HG02623 (cell line): ENCODE data around the gene PERM1.
"Not testable (repeated sequence)": the region's sequence is repeated elsewhere in the genome, so short reads cannot be mapped to it uniquely, and the experiment has no call there.

Experiments used
- ATAC-seq: cut with Tn5 transposase; IDR thresholded peaks from one replicate; pipeline ENCODE4 v1.9.1; 2021; ENCODE audit warnings: moderate library complexity; ENCODE audit not compliant: unreplicated experiment

The PERM1 gene

GRCh38 chr1:981955-982558 lies at the start of gene PERM1:
TSS of gene PERM1 (minus strand) at chr1:982093. CDS start at chr1:981029, 1,064 bp downstream.
- no peak for ATAC-seq

GRCh38 chr1:1030867-1031658 lies 49.2 kb upstream of the PERM1 start:
- not testable (repeated sequence) for ATAC-seq

GRCh38 chr1:1027791-1028190 lies 45.9 kb upstream of the PERM1 start:
- ATAC-seq = no peak

GRCh38 chr1:1026599-1027413 lies 44.9 kb upstream of the PERM1 start:
- ATAC-seq = no peak

- no peak for ATAC-seq
Measured at GRCh38 chr1:1025730-1026129, 43.8 kb upstream of the PERM1 start.

- ATAC-seq = no peak
Measured at GRCh38 chr1:1024771-1025699, 43.1 kb upstream of the PERM1 start.

GRCh38 chr1:1024149-1024770 lies 42.4 kb upstream of the PERM1 start:
- ATAC-seq = no peak

GRCh38 chr1:1023700-1024099 lies 41.8 kb upstream of the PERM1 start:
- no peak for ATAC-seq

GRCh38 chr1:1022302-1023009 lies 40.6 kb upstream of the PERM1 start:
- ATAC-seq = no peak

GRCh38 chr1:1021920-1022259 lies 40.0 kb upstream of the PERM1 start:
- ATAC-seq = no peak

GRCh38 chr1:1021010-1021919 lies 39.4 kb upstream of the PERM1 start:
- no peak for ATAC-seq

GRCh38 chr1:1020415-1021009 lies 38.6 kb upstream of the PERM1 start:
- ATAC-seq = peak; percentile 13

GRCh38 chr1:1020000-1020404 lies 38.1 kb upstream of the PERM1 start, which contains the start of gene AGRN:
TSS of gene AGRN (plus strand) at chr1:1020120. CDS start at chr1:1020173, 53 bp downstream.
- ATAC-seq = peak; percentile 31

GRCh38 chr1:1019122-1019999 lies 37.5 kb upstream of the PERM1 start:
- peak; percentile 57 for ATAC-seq

GRCh38 chr1:1018321-1018685 lies 36.4 kb upstream of the PERM1 start:
- ATAC-seq = not testable (repeated sequence)

GRCh38 chr1:1017397-1018320 lies 35.8 kb upstream of the PERM1 start:
- ATAC-seq = not testable (repeated sequence)
